Stimulated activated CD4-positive, alpha-beta T cell treated with anti-CD3 and anti-CD28 coated beads, TNF-alpha, amount 100 ng/mL, for 4 hours (primary cell): ENCODE data around the gene TMC3.
"Not testable (repeated sequence)": the region's sequence is repeated elsewhere in the genome, so short reads cannot be mapped to it uniquely, and the experiment has no call there.

Experiments
- DNase-seq, 3 experiments: peaks; one replicate each; pipeline ENCODE4 v3.0.0-alpha.2; 2020; ENCODE audit warnings: low read depth in 3 of 3

The TMC3 gene

GRCh38 chr15:81346611-81347010, 27.4 kb downstream of the TMC3 start:
- DNase-seq, result no peak

DNA sequence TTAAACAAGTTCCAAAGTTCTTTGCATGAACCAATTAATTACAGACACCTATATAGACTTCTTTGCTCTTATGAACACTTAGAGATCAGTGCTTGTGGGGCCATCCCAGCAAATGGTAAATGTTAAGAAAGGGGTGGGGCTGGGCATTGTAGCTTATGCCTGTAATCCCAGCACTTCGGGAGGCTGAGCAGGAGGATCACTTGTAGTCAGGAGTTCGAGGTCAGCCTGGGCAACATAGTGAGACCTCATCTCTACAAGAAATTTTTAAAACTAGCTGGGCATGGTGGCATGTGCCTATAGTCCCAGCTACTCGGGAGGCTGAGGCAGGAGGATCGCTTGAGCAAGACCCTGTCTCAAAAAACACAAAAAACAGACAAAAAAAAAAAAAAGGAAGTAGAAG, 30.6 kb downstream of the TMC3 start:
- DNase-seq, result no peak

- DNase-seq, result no peak
Measured at GRCh38 chr15:81341351-81341750, 32.7 kb downstream of the TMC3 start.

DNA sequence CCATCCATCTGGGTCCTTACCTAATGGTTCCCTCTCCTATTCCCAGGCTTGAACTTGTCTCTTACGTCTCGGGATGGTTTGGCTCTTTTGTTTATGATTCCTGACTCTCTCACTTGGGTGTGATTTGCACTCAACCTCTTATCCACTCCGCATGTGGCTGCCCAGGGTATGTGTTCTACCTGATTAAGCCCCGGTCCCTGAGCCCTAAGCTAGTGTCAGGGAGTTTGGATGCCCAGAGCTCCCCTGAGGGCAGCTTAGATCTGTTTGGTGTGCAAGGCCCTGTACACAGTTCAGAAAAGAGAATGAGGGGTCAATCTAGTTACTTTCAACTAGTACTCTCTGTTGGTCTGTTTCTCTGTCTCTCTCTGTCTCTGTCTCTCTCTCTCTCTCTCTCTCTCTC, 34.2 kb downstream of the TMC3 start:
- no peak for DNase-seq

- no peak for DNase-seq
Measured at GRCh38 chr15:81339321-81339720, 34.7 kb downstream of the TMC3 start.

DNA sequence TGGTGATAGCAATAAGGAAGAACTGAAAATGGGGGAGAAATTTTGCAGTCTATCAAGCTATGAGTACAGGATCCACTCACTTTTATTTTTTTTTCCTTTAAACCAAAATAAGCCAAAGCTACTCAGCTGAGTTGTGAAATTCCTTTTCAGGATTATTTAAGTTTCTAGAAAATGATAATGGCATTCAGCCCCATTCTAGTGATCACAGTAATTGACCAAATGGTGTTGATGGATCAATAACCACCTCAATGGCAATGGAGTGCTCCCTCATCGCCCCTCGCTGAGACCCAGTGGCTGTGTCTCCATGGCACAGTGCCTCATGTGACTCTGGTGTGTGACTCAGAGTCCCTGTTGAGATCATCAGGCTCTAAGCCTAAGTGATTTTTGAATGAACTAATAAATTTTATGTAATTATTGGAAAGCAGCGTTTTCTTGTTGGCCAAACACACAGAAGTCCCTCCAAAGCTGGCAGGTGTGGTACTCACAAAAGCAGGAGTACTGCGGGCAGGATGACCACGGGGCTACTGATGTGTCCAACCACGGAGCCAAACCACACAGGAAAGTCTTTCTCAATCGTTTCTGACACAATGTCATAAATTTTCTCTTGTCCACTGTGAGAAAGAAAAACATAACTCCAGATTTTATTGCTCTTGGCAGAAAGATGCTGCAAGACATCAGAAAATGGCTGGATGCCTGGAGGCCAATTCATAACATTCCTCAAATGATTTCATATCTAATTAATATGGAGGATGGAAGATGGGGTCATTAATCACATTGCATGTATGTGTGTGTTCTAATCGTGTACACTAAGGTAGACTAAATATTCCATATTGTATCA, 35.6 kb downstream of the TMC3 start:
- no peak for DNase-seq

- DNase-seq, result no peak
Measured at GRCh38 chr15:81337713-81338157, 36.3 kb downstream of the TMC3 start.

DNA sequence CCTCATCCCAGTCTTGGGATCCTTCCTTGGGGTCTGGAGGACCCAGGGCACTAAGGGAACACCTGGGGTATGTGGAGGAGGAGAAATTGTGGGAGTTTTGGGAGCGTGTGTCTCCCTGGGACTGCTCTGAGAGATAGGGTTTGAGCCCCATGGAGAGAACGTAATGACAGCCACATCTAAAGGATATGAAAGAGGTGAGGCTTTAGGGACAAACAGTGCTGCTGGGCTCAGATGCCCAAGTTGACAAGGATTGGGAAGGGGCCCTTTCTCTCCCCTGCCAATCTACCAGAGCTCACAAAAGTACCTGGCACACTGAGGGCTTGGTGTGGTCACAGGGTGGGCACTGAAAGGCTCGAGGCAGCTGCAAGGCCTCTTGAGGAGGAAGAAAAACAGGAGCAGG, 36.8 kb downstream of the TMC3 start:
- DNase-seq, result no peak

GRCh38 chr15:81336568-81336967, 37.4 kb downstream of the TMC3 start:
- DNase-seq, result peak in 1 of 3 experiments; percentile 12

GRCh38 chr15:81335631-81336030, 38.4 kb downstream of the TMC3 start:
- DNase-seq, result no peak

DNA sequence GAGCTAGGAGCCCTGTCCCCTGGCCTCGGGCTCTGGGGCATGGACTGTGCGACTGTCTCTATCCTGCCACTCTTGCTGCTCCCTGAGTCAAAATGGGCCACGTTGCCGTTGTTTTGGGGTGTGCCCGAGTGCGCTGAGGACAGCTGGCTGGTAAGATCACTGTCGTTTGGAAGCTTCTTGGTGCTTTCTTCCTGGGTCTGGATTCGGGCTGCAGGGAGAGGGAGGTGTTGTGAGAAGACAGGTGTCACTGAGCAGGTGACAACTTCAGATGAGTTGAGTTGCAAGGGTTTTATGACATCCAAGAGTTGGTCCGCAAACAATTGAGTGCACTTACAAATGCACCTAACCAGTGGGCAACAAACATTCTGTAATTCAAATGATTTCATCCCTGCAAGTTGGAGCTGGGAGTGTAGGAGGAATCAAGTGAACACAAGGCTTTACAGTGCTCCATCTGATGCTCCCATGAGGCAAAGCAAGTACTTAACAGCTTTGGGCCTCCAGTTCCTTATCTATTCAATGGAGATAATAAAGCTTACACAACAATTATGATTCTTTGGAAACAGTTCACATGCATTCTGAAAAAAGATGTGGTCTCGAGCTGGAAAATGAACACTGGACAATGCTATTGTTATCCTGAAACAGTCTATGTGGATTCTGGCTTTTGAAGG, 39.1 kb downstream of the TMC3 start:
- no peak for DNase-seq

DNA sequence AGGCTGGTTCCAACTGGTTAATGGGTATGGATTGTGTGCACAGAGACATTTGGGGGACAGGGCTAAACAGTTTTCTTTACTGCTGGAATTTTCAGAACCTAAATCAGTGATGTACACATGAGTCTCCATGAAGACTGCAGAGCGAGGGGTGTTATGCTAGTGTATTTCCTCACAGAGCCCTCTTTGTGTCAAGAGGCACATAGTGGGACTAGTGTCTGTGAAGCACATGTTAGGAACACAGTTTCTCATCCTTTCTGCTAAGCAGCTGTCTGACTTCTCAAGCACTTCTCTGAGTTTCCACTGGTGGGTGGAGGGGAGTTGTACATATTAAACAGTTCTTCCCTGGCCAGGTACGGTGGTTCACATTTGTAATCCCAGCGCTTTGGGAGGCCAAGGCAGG, 40.6 kb downstream of the TMC3 start:
- no peak for DNase-seq

GRCh38 chr15:81332326-81332725, 41.7 kb downstream of the TMC3 start:
- no peak for DNase-seq

DNA sequence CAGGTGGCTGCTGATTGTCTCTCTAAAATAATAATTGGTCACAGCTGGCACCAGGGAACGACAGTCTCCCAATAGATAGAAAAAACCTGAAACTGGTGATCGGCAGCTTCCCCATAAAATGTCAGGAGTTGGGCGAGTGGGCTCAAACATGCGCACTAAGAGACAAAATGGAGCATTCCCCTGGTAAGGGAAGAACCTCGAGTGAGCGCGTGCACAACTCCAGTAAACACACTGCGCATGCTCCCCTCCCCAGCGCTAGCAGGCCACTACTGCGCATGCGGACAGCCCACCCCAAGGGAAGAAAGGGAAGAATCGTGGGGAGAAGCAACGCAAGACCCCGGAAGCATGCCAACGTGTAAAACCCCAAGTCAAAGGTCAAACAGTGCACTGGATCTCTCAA, 42.4 kb downstream of the TMC3 start:
- no peak for DNase-seq

- DNase-seq, result not testable (repeated sequence)
Measured at GRCh38 chr15:81331141-81331540, 42.9 kb downstream of the TMC3 start.

GRCh38 chr15:81330366-81331090, 43.5 kb downstream of the TMC3 start:
- no peak for DNase-seq

GRCh38 chr15:81329446-81329845, 44.6 kb downstream of the TMC3 start:
- no peak for DNase-seq

DNA sequence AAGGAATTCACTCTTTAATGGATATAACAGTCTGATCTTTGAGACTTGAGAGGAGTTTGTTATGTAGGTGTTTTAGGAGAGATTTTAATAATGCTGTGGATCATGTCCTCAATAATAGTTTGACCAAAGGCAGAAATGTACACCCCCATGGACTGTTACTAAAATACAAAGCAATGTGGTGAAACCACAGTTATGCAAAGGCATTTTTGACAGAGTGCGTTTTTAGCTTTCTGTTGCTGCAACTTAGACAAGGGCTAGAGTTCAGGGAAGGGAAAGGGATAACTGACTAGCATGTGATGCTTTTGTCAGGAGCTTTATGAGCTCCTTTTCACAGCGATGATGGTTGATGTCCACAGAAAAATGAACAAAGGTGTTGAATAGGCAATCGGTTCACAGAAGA, 46.5 kb downstream of the TMC3 start:
- no peak for DNase-seq

DNA sequence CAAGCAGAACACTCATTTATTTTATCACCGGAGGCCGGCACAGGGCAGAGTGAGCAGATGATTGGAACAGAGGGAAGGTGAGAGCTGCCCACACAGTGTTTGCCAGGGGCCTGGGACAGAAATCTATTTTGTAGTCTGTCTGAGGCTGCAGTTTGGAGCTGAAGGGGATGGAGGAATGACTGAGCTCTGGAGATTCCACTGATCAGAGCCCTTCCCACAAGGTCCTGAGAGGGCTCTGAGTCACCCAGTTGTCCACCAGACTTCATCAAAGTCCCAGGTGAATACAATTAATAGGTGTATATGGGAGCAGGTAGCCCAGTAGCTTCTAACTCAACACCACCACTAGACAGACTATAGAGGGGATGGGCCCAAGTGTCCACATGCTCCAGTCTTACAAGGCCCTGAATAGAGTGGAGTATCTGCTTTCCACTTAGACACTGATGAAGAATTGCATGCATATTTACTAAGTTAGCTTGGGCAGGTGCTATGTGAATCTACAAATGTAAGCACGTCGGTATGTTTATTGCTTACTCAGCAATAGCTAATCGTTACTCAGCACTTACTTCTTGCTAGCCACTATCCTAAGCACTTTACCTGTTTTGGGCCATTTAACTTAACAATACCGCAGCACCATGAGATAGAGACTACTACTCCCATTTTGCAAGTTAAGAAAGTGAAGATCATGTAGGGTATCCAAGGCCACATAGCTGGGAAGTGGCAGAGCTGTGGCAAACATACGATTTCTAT, 47.4 kb downstream of the TMC3 start:
- DNase-seq, result no peak

DNA sequence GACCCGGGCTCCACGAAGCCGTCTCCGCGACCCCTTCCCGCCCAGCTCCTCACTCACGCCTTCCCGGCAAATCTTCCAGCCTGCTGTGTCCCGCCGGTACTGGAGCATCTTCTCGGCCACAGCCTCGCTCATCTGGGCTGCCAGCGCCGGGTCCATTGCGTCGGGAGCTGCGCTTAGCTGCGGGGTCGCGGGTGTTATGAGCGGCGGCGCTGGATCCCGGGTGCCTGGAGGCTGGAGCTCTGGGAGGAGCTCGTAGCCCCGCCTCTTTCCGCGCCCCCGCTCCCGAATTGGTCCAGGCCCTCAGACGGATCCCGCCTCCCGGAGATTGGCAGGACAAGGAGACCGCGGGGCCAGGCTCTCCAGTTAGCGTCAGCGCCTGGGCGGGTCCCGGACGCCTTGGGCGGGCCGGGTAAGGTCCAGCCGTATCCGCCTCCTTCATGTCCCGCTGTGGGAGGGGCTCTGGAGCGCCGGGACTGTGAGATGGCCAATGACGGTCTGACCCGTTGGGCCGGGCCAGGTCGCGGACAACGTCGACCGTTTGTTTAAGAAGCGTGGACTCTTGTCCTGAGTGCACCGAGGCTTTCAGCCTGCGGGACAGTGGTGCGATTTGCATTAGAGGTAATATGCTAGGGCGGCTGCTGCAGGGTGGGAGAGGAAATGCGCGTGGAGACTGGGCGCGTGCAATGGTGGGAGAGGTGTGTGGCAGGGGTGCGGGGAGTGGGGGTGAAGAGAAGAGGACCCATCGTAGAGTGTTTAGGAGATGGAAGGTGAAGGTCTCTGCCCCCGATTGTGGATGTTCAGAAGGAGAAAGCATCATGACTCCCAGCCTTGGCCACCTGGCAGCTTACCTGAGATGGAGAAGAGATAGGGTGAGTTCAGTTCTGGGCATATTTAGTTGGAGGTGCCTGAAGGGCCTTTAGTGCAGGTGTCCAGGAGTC, 49.8 kb downstream of the TMC3 start, which contains the start of gene STARD5:
STARD5 (minus strand) TSS at position 198 of the 938 bp plus-strand sequence; CDS start at position 156, 42 bp downstream.
- DNase-seq, result peak; percentile 89 to 97 (median 89)

DNA sequence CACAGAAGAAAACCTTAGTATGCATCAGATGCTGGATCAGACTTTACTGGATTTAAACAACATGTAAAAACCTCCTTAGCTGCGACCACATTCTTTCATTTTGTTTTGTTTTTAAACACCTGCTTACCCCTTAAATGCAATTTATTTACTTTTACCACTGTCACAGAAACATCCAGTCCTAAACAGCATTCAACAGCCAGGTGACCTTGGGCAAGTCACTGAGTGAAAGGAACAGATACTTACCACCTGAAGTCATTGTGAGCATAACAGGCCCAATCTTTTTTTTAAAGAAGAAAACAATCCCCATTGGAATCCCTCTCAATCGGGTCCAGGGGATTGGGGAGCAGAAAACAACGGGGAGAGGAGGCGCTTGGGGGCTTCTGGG, 50.5 kb downstream of the TMC3 start:
- no peak for DNase-seq
